DMS53 (cell line): ENCODE results near the gene SNAPC1.
"Not testable (repeated sequence)": the region's sequence is repeated elsewhere in the genome, so short reads cannot be mapped to it uniquely, and the experiment has no call there.

ENCODE experiments used
- DNase-seq: peaks from one replicate; lab custom pipeline; 2025; lab: John Stamatoyannopoulos, UW

Gene SNAPC1

DNA sequence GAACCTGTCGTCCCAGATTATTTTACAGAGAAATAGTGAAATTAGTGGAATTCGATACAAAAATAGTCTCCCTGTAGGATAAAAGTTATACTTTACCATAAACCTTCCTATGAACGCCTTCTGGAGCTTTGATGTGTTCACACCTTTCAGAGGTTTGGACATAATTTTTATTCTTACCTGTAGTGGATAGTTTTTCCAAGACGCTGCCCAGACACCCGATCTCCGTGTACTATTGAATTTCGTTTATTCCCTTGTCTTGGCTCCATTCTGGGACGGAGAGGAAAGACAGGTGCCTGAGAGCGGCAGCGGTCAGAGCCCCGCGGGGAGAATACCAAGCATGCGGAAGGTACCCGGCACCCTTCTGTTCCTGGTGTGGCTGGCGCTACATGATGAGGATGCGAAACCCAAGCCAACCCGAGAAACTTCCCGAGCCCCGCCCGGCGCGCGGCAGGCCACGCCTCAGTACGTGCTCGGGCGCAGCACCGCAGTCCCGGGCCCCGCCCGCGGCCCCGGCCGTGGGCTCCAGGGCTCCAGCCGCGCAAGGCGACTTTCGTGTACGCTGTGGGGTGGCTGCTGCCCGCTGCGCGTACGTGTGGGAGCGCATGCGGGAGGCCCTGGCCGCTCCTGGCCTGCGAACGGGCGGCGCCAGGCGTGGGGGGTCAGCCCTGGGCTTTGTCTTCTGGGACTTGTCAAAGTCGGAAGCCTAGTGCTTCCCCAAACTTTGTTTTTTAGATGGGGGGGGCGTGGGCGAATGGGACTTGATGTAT, 11.3 kb upstream of the SNAPC1 start:
- DNase-seq: no peak

DNA sequence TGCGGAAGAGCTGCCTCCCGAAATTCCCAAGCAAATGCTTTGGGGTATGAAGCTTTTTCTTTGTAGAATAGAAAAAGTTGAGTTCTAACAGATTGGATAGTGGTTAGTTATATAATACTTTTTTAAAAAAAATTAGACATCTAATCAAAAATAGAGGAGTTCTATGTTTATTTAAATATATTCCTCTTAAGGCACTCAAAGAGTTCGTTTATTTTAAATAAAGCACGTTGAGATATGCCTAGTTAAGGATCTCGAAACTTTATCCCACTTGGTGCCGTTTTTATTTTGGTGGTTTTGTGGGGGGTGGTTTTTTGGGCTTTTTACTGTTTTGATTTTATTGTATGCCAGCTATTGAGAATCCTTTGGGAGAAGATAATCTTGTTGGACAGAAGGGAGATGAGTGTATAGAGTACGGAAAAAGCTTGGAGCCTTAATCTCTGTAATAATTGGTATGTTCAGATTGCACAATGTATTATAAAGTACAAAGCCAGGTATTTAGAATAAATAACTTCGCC, 10.7 kb upstream of the SNAPC1 start:
- no peak for DNase-seq

DNA sequence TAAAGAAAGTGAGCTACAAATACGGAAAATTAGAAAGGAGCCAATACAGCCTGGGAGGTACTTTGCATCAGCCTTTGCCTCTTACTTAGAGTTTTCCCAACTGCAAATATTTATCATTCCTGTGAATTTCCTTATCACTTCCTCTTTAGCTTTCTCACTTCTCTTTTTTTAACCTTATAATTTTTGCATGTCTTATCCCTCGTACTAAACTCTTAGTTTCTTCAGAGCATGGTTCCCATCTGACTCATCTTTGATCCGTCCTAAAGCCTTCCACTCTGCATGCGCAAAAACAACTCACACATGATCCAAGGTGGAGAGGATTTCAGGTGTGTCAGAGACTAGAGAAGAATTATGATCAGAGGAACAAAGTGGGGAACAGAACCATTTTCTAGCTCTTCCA, 9.6 kb upstream of the SNAPC1 start:
- DNase-seq: no peak

DNA sequence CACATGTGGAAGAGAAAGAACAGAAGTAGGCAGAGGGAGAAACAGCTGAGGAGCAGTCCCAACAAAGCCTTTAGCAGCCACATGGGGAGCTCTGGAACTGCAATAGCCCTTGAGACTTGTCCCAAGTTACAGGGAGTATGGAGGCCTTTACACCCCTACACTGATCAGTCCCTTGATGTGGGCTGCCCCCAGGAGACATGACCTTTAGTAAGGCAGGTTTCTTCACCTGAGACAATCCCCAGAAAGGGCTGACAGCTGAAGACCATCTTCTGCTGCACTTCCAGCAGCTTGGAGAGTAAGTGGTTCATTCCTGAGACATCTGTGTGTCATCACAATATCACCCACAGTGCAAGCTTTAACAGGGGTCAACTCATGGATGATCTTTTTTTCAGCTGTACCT, 8.6 kb upstream of the SNAPC1 start:
- DNase-seq: no peak

DNA sequence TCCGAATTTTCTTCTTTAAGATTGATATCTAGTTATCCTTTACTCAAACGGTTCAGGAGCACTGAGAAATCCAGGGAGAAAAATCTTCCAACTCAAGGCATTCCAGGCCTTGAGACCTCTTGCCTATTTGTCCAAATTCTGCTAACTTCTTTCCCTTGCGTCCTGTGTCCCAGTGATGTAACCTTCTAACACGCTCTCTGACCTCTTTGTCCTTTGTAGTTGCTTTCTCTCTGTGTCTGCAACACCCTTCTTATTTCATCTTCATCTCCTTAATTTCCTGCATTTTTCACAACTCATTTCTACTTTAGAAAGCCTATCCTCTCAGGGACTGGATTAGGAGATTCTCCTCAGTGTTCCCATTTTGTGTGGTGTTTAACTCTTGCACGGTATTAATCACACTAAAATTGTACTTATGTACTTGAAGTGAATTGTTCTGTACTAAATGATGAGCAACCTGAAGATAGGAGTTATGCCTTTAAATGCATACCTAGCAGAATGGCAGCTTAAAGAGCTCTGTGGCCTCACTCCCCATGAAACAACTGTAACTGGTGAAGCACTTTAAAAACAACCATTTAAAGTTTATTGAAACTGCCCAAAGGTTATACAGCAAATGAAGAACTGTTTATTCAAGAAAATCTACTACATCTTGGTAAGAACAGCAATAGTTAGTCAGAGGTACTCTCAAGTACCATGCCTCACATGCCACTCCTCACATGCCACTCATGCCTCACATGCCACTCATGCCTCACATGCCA, 7.4 kb upstream of the SNAPC1 start:
- no peak for DNase-seq

DNA sequence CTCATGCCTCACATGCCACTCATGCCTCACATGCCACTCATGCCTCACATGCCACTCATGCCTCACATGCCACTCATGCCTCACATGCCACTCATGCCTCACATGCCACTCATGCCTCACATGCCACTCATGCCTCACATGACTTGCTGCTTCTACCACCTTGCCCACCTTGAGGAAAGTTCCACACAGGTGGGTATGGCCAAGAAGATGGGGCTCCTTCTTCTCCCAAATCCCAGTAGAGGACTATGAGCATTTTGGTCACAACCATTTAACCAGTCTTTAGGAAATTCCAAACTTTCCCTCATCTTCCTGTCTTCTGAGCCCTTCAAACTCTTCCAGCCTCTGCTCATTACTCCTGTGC, 6.9 kb upstream of the SNAPC1 start:
- not testable (repeated sequence) for DNase-seq

DNA sequence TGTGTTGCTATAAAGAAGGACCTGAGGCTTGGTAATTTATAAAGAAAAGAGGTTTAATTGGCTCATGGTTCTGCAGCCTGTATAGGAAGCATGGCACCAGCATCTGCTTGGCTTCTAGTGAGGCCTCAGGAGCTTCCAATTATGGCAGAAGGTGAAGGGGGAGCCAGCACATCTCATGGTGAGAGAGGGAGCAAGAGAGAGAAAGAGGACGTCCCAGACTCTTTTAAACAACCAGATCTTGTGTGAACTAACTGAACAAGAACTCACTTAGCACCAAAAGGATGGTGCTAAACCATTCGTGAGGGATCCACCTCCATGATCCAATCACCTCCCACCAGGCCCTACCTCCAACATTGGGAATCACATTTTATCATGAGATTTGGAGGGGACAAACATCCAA, 6.1 kb upstream of the SNAPC1 start:
- no peak for DNase-seq

DNA sequence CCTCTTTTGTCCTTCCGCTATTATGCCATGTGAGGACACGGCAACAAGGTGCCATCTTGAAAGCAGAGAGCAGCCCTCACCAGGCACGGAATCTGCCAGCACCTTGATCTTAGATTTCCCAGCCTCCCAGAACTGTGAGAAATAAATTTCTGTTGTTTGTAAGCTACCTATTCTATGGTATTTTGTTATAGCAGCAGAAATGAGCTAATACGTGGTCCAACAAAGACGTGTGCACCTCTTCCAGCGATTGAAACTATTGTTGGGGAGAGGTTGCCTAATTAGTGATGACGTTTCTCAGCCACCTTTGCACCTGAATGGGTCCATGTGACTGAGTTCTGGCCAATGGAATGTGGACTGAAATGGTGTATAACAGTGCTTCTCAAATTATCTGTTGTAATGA, 2.3 kb upstream of the SNAPC1 start:
- no peak for DNase-seq

DNA sequence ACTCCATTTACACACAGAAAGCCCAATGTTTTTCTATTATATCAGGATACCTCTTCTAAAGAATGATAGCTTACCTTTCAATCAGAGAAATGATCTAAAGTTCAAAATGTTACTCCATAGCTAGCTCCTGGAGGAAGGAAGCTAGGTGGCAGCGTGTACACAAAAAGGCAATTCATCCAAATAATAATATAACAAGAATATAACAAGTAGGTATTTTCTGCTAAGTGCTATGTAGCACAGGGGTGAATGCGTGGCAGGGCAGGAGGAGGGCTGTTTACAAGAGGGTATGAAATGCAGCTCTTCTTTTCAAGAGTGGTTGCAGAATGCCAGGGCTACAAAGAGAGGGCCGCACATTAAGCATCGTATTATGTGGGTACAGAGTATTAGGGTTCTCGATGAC, 663 bp upstream of the SNAPC1 start:
- no peak for DNase-seq

DNA sequence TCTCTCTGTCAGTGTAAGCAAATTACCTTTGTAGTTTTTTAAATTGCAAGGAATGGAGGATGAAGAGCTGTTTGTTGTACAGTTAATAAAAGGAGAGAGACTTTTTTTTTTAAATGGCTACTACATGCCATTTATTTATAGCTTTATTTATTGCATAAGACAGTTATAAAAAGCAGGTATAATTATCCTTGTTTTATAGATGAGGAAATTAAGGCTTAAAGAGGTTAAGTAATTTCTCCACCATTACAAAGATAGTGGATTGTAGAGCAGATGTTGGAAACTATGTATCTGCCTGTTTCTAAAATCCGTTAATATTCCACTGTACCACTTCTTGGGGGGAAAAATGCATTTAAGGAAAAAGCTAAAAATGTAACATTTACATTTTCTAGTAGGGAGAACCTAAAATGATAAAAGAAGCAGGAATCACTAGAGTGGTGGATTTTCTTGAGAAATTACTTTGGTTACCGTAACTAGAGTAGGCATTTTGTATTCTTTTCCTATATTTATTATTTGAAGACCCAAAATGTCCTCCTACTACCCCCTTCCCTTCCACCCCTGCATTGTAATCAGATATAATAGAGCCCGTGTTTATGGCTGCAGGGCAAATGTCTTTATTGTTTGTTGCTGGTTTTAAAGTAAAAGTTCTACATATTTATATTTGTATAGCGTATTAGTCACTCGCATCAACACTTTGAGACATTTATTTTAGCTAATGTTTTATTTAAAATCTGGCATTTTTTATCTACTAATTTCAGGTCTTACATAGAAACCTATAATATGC, 2.3 kb downstream of the SNAPC1 start:
- no peak for DNase-seq

DNA sequence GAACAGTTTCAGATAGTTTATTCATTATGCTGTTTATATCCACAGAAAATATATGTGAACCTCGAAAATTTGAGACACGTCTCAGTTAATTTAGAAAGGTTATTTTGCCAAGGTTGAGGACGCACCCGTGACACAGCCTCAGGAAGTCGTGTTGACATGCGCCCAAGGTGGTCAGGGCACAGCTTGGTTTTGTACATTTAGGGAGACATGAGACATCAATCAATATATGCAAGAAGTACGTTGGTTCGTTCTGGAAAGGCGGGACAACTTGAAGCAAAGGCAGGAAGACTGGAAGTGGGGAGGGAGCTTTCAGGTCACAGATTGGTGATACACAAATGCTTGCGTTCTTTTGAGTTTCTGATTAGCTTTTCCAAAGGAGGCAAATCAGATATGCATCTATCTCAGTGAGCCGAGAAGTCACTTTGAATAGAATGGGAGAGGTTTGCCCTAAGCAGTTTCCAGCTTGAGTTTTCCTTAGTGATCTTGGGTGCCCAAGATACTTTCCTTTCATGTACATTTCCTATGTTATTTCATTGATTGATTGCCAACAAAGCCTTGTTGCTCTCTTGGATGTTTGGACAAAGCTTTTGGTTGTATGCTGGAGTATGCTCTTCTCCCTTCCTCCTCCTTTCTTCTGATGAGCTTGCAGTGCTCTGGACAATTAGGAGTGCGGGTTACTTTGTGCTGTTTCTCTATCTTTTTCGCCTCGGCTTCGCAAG, 3.2 kb downstream of the SNAPC1 start:
- DNase-seq: no peak

DNA sequence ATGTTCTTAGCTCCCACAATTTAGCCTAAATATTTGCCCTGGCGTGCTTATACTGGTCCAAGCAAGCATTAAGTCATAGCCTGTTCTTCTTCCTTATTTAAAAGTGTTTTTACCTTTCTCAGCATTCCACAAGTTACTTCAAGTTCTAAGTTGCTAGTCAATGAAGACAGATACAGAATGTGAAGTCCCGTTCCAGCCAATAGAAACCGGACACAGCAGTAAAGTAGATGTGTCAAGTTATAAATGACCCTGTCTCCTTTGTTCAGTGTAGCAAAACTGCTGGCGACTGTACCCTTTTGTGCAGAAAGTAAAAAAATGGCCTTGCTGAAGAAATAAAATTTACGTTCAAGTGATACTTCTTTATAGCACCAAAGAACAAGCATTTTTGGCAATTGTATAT, 3.9 kb downstream of the SNAPC1 start:
- no peak for DNase-seq

DNA sequence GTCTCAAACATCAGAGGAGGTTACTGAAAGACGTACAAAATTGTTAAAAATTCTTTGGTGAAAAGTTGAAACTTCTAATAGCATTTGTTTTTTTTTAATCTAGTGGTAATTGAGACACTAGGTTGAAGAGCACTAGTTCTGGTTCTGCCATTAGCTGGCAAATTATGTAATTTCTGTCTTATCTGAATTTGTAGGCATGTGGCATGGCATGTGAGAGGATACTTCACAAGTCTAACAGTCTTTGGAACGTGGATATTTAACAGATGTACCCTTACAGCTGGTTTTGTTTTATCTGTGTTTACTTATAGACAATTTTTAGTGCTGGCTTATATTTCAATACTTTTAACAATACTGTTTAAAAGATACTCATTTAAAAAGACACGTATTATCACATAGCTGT, 6.0 kb downstream of the SNAPC1 start:
- DNase-seq: no peak

DNA sequence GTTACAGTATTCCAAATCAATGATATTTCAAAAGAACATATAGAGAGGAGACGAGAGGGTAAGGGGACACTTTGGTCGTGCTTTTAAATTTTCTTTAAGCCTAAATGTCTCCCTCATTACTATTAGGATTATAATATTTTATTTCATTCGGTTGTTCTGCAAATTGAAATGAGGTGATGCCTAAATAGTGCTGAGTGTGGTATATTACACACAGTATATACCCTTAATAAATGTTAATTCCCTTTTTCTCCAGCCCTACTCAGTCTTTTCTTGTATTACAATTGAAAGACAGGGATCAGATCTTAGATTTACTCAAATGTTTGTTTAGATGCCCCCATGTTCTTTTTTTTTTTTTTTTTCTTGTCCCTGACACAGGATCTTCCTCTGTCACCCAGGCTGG, 7.7 kb downstream of the SNAPC1 start:
- DNase-seq: no peak

DNA sequence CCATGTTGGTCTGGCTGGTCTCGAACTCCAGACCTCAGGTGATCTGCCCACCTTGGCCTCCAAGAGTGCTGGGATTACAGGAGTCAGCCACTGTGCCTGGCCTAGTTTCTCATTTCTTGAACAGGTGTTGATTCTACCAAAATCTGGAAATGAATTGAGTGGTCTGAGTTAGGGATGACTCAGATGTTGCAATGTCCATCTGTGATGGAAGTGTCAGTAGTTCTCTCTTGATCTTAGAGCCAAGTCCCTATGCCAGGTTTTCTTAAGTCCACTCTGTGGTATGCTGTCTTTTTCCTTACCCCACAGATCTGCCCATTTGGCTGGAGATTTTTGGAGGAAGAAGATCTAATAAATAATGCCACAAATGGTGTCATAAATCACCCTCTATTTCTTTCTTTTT, 12.6 kb downstream of the SNAPC1 start:
- no peak for DNase-seq

DNA sequence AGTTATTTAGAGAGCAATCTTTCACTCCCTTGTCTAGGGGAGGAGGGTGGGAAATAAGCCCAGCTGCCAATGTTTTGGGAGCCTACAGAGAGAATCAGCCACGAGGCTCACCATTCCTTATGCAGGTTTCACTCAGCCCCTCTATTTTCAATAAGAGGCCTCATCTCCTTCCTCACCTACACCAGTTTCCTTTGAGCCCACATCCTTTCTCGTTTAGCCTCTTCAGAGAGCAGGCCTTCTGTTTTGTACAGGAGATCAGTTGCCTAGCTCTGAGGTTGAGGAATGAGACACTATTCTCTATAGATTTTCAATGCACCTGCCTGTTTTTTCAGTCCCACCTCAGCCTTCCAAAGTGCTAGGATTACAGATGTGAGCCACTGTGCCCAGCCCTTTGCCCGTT, 17.9 kb downstream of the SNAPC1 start:
- DNase-seq: no peak

DNA sequence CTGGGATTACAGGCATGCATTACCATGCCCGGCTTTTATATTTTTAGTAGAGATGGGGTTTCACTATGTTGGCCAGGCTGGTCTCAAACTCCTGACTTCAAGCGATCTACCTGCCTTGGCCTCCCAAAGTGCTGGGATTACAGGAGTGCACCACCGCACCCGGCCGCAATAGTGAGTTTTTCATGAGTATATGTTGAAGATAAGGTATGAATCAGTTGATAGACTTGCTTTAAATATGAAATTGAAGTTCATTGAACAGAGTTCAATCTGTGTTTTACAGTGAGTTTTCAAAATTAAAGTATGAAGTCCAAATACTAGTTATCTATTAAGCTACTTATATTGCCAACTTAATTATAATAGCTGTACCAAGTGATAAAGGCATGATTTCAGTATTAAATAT, 35.1 kb downstream of the SNAPC1 start:
- DNase-seq: no peak

DNA sequence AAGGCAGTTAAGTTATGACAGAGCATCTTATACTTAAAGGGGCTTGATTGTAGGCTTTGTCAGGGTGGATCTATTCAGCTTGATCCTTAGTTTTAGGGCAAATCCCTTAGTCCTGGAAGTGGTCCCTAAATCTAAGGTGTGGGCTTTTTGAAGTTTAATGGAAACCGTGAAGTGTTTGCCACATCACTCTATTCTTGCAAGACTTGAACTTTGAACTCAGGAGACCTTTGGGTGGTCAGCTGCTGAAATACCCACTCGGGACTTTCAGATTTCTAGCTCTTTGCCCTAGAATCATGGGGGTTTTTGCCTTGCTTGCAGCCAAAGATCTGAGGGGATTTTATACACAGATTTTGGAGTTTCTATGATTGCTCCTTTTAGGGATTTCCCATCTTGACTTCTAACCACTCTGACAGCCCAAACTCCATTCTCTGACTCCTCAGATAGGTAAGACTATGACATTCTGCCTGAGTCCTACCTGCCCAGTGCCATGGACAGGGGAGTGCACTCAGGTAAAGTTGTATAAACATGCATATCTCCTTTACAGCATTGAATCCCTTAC, 39.9 kb downstream of the SNAPC1 start:
- DNase-seq: no peak

DNA sequence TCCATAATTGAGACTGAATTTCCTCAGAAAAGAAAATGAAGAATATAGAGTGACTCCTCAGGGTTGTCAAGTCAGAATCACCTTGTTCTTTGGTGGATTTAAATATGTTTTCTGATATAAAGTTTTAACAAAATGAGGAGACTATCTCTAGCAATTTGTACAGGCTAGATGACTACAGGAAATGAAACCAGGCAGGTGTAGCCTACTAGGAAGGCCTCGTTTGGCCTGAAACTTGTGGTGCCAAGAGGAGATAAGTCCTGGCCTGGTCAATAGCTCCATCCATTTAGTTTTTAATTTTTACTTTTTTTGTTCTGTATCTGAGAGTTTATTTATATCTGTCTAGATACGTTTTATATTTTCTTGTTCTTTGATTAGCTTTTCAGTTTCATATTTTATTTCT, 41.5 kb downstream of the SNAPC1 start:
- DNase-seq: no peak

DNA sequence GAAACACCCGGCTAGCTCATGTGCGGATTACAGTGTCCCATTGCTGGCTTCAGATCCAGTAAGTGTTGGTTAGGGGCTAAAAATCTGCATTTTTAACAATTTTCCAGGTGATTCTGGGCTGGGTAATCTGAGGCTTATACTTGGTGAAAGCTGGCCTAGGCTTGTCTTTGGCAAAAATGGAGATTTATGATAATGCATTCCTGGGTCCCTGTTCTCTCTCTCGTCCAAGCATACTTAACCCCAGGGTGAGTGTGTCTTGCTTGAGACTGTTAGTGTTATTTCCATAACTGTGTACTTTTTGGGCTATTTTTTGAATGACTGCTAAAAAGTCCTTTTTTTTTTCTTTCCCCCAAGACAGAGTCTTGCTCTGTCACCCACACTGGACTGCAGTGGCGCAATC, 43.2 kb downstream of the SNAPC1 start:
- no peak for DNase-seq

DNA sequence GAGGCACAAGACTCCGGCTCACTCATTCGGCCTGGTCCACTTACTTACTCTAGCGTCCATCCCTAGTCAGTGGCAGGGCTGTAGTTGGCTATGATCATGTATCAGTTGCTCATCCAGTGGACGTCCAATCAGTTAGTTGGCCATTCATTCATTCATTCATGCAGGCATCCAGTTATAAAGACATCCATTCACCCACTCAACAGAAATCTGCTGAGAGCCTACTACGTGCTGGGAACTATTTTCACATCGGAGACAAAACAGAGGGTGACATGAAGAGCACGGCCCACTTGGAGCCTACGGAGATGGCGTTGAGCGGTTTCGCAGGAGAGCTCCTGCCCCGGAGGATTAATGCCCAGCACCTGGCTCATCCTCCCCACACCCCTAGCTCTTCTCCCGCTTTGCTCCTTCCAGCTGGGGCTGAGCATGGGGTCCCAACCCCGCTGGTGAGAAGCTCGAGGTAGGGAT, 49.7 kb downstream of the SNAPC1 start:
- DNase-seq: no peak
